Fibroblast of mammary gland (primary cell): ENCODE data around the gene TRAFD1.
A peak's percentile ranks its signal among the peaks of the same experiment; 100 is the strongest.

Source experiments
- DNase-seq: peaks from one replicate; pipeline ENCODE4 v3.0.0-alpha.2; 2010; ENCODE audit warnings: low read depth
- H3K4me3 ChIP-seq: 2 replicates; pipeline ENCODE4 v1.5.1; 2011; ENCODE audit warnings: low read depth, mild to moderate bottlenecking, low read length, moderate library complexity; ENCODE audit not compliant: control insufficient read depth
- TF ChIP-seq, protein P1 (sequence below): conservative IDR thresholded peaks from 2 replicates; pipeline ENCODE4 v1.5.1; 2011; ENCODE audit warnings: low read depth, low read length, inconsistent platforms; ENCODE audit not compliant: control insufficient read depth, insufficient read depth

Gene TRAFD1

DNA sequence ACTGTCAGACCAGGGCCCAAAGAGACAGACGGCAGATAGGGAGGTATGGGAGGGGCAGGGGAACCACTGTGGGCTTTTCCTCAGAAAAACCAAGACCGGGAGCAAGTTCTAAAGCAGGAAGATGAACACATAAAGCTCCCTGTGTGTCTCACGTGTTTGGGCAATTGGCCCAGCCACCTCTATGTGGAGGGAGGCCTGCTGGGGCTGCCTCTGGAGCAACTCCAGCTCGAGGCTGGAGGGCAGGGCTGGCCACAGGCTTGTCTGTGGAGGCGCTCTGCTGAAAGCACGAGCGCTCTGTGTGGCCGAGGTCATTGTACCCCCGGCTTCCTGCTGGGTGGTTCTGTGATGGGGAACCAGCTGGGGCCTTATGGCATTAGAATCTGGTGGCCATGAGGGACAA lies 36.4 kb downstream of the TRAFD1 start:
- TF ChIP-seq, protein P1, sequence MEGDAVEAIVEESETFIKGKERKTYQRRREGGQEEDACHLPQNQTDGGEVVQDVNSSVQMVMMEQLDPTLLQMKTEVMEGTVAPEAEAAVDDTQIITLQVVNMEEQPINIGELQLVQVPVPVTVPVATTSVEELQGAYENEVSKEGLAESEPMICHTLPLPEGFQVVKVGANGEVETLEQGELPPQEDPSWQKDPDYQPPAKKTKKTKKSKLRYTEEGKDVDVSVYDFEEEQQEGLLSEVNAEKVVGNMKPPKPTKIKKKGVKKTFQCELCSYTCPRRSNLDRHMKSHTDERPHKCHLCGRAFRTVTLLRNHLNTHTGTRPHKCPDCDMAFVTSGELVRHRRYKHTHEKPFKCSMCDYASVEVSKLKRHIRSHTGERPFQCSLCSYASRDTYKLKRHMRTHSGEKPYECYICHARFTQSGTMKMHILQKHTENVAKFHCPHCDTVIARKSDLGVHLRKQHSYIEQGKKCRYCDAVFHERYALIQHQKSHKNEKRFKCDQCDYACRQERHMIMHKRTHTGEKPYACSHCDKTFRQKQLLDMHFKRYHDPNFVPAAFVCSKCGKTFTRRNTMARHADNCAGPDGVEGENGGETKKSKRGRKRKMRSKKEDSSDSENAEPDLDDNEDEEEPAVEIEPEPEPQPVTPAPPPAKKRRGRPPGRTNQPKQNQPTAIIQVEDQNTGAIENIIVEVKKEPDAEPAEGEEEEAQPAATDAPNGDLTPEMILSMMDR: no peak
- DNase-seq: peak; percentile 7
- H3K4me3 ChIP-seq: no peak overlapping the region

- H3K4me3 ChIP-seq: no peak overlapping the region
- TF ChIP-seq, protein P1: no peak
- DNase-seq: no peak
These were observed 37.0 kb downstream of the TRAFD1 start for GRCh38 chr12:112162241-112162790.

DNA sequence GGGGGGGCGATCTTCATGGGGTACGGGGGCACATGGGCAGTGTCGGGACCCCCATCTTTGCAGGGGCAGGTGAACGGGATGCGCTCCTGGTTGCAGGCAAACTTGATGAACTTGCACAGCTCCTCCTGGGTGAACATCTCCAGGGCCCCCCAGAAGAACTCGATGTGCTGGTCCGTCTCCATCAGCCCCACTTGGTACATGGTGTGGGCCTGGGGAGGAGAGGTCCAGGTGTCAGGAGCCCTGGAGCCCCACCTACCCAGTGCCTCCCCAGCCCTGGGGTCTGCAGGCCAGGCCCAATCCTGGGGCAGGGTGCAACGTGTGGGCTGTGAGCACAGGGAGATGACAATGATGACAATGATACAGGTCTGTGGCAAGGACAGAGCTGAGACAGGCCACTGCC lies 37.7 kb downstream of the TRAFD1 start:
- no peak overlapping the region for H3K4me3 ChIP-seq
- TF ChIP-seq, protein P1: no peak
- DNase-seq: no peak

GRCh38 chr12:112163471-112163991 lies 38.2 kb downstream of the TRAFD1 start:
- H3K4me3 ChIP-seq: no peak overlapping the region
- no peak for DNase-seq
- TF ChIP-seq, protein P1: no peak

- DNase-seq: no peak
- H3K4me3 ChIP-seq: no peak overlapping the region
- TF ChIP-seq, protein P1: no peak
These were observed 38.8 kb downstream of the TRAFD1 start for GRCh38 chr12:112164011-112164660.

- no peak for DNase-seq
- TF ChIP-seq, protein P1: no peak
- no peak overlapping the region for H3K4me3 ChIP-seq
These were observed 40.3 kb downstream of the TRAFD1 start for GRCh38 chr12:112165624-112166023.
